Skeletal muscle tissue (tissue), 4 donors: ENCODE data around the gene GUCD1. TPM values are rescaled to one million over a fixed set of nuclear protein-coding genes. Genes with fewer than 3 reads are reported as not detected.
A peak's percentile ranks its signal among the peaks of the same experiment; 100 is the strongest.

Source experiments
- H3K27ac ChIP-seq: one replicate; pipeline ENCODE4 v1.7.0; 2013; ENCODE audit warnings: mild to moderate bottlenecking, low read depth, low read length, inconsistent platforms
- H3K27me3 ChIP-seq, 3 donors: one replicate each; pipeline ENCODE4 v1.7.0; 2013; ENCODE audit warnings: low read length in 3 of 3; ENCODE audit not compliant: control insufficient read depth in 3 of 3, insufficient read depth in 3 of 3
- H3K36me3 ChIP-seq, 3 donors: one replicate each; pipeline ENCODE4 v1.7.0; 2013; ENCODE audit warnings: low read length in 3 of 3; ENCODE audit not compliant: control insufficient read depth in 3 of 3, insufficient read depth in 3 of 3
- H3K4me1 ChIP-seq, 3 donors: one replicate each; pipeline ENCODE4 v1.7.0; 2013; ENCODE audit warnings: low read length in 3 of 3, mild to moderate bottlenecking in 3 of 3; ENCODE audit not compliant: control insufficient read depth in 3 of 3, insufficient read depth in 3 of 3
- H3K4me3 ChIP-seq, 3 donors: one replicate each; pipeline ENCODE4 v1.7.0; 2013; ENCODE audit warnings: low read length in 3 of 3
- H3K9ac ChIP-seq, 3 donors: one replicate each; pipeline ENCODE4 v1.7.0; 2013; ENCODE audit warnings: low read length in 3 of 3, mild to moderate bottlenecking in 3 of 3, moderate library complexity in 2 of 3, low read depth in 1 of 3
- H3K9me3 ChIP-seq, 3 donors: one replicate each; pipeline ENCODE4 v1.7.0; 2013; ENCODE audit warnings: low read length in 3 of 3; ENCODE audit not compliant: control insufficient read depth in 3 of 3
- total RNA-seq: library from RNA; depleted of rRNA; stranded (reverse); fragments of >200 nt; gene quantifications from one replicate; pipeline ENCODE4 v1.2.3, GENCODE V29; 2014
- donor health status: Osteomylitis.

Gene GUCD1
- total RNA-seq, 1 donor from 2014 or later = 64.7 TPM

DNA sequence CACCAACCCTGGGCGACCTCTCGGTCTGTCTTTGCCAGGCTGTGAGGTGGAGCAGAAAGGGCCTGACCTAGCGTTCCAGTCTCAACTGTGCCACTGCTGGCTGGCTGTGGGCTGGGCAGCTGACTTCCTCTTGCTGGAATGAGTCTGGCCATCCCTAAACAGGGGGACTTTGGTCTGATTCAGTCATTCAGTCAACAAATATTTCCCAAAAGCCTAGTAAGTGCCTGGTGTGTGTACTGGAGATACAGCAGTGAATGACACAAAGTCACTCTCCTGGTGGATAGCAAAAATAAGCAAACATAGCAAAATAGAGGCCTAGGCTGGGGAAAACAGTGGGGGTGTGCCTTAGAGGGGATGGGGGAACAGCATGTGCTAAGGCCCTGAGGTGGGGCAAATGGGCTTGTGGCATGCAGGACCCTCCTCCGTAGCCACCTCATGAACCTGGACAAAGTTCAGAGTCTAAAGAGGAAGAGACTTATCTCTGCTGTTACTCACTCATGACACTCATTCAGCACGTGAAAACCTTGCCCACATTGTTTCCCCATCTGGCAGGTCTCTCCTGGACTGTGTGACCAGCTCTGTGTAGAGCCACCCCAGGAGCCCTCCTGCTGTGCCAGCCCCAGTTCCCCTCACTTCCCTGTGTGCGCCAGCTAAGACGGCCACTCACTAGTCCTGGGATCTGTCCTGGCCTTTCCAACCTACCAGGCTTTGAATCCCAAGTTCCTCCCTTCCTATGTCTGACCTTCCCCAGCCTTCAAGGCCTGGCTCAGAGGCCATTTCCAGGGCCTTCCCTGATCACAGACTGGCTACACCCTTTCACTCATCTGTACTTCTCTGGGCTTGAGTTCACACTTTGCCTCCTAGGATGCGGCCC lies 4.7 kb downstream of the GUCD1 start:
- Histone ChIP-seq H3K27ac (no peak overlapping the region), H3K36me3 (peaks cover 33 to 36% (median 35%) of the 10 kb centered on the region in 3 donors), H3K4me3 (no peak overlapping the region), H3K9me3 (no peaks in the 10 kb centered on the region), H3K9ac (peak overlapping the region in 2 of 3 donors; percentile 7 to 45), H3K4me1 (peaks cover 42 to 60% (median 50%) of the 10 kb centered on the region in 3 donors), H3K27me3 (no peaks in the 10 kb centered on the region)

DNA sequence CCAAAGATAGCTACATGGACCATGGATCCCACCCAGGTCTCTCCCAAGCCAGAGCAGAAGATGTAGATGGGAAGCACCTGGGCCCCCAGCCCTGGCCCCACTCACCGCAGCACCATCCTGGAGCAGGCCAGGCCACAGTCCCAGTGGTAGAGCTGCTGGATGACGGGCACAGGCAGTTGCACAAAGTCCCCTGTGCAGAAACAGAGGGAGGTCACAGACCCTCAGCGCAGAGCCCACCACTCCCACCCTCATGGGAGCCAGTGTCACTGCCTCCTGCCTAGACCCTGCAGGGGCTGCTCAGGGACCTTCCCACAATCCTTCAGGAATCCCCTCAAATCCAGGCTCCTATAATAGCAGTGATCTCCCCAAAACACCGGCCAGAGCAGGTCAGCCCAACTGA lies 6.1 kb downstream of the GUCD1 start:
- Histone ChIP-seq H3K9ac (peak overlapping the region in 1 of 3 donors; percentile 16), H3K36me3 (peaks cover 37 to 45% (median 42%) of the 10 kb centered on the region in 3 donors), H3K4me1 (peaks cover 51 to 66% (median 58%) of the 10 kb centered on the region in 3 donors), H3K27me3 (no peaks in the 10 kb centered on the region), H3K27ac (no peak overlapping the region), H3K4me3 (no peak overlapping the region), H3K9me3 (no peaks in the 10 kb centered on the region)

DNA sequence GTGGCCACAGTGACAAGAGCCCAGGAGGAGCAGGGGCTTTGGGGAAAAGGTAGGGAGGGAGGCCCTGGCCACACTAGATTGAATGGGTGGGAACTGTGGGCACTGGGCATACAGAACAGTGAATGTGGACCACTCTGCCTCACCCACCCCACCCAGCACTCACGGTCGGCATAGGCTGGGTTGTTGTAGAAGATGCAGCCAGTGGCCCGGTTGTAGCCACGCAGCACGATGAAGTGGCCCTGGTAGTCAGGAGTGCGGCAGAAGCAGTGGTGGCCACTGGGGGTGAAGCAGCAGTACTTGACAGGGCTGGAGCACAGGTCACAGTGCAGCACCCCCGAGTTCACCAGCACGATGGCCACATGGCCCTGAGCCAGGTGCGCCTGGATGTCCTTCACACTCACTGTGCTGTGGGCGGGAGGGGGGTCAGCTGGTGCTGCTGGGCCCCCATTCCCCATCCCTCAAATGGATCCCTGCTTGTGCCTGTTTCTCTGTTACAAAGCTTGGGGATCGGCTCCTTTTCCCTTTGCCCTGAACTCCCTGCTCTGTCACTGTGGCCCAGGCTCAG lies 11.2 kb downstream of the GUCD1 start:
- peaks cover 53 to 66% (median 58%) of the 10 kb centered on the region in 3 donors for H3K4me1 ChIP-seq
- H3K4me3 ChIP-seq = no peak overlapping the region
- H3K27ac ChIP-seq = no peak overlapping the region
- peaks cover 62 to 67% (median 67%) of the 10 kb centered on the region in 3 donors for H3K36me3 ChIP-seq
- peak overlapping the region in 1 of 3 donors; percentile 50 for H3K9ac ChIP-seq
- no peaks in the 10 kb centered on the region for H3K27me3 ChIP-seq
- no peaks in the 10 kb centered on the region for H3K9me3 ChIP-seq

DNA sequence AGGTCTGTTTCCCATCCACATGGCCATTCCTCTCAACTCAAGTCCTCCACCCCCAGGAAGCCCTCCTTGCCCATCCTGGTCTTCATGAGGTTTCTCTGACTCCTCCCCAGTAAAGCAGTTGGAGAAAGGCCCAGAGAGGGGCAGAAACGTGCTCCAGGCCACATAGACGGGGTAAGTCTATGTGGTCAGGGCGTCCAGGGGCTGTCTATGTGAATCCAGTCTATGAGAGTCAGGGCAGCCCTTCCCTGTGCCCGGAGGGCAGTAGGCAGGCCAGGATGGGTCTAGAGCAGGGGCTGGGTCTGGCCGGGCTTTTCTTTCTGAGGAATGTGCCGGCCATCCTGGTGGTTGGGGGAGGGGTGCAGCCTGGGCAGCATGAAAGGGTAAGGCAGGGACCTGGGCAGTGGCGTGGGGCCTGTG lies 11.7 kb downstream of the GUCD1 start:
- H3K4me3 ChIP-seq = no peak overlapping the region
- H3K36me3 ChIP-seq = peaks cover 56 to 62% (median 61%) of the 10 kb centered on the region in 3 donors
- H3K9ac ChIP-seq = peak overlapping the region in 1 of 3 donors; percentile 8
- no peaks in the 10 kb centered on the region for H3K9me3 ChIP-seq
- H3K27ac ChIP-seq = peak overlapping the region; percentile 20
- H3K27me3 ChIP-seq = no peaks in the 10 kb centered on the region
- peaks cover 53 to 62% (median 58%) of the 10 kb centered on the region in 3 donors for H3K4me1 ChIP-seq

DNA sequence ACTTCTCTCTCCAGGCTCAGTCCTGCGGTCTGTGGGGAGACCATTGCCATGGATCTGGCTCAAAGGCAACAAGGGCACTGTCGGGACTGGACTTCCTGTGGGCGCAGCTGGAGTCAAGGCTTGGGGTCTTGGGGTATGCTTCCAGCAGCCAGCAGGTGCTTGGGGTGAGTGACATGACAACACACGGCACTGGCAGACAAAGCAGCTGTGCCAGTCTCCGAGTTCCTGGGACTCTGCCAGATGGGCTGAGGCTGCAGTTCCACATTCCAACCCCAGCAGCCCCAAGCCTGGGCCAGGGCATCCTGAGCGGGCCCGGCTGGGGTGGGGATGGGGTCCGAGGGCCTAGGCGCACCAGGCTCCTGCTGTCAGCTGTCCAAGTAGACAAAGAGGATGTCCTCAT lies 12.3 kb downstream of the GUCD1 start:
- Histone ChIP-seq H3K27ac (peak overlapping the region; percentile 20), H3K9ac (peak overlapping the region in 2 of 3 donors; percentile 43 to 62), H3K36me3 (peaks cover 54 to 58% (median 58%) of the 10 kb centered on the region in 3 donors), H3K4me3 (no peak overlapping the region), H3K4me1 (peaks cover 53 to 62% (median 58%) of the 10 kb centered on the region in 3 donors), H3K9me3 (no peaks in the 10 kb centered on the region), H3K27me3 (no peaks in the 10 kb centered on the region)

DNA sequence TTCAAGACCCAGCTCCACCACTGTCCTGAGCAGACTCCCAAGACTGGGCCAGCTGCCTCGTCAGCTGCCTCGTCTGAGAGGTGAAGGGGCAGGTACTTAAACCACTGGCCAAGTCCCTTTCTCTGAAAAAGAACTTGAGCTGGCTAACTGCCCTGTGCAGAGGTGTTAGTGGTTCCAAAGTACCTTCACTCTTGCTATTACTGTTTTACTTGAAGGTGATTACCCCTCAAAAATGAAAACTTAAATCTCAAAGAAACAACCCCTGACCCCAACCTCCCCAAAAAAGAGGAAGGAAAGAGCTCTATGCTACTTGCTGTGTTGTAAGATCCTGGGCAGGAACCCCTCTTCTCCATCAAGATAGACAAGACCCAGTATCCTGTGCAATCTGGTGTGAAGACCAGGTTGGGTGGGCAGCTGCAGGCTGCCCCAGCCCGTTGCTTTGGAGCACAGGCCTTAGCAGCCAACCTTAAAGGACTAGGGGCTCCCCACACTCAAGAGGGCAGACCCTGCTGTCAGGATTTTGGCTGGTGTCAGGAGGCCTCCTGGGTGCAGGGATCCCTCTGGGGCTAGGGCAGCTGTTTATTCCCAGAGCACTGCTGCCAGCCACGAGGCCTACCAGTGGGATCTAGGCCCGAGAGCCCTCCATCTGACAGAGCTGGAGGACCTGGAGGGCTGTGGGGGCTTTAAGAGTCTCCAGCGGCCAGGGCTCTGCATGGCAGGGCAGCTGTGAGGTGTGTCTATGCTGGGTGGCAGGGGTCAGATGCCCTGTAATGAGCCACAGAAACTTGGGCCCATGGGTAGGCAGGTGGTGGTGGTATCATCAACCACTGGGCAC lies 13.0 kb downstream of the GUCD1 start:
- no peak overlapping the region for H3K4me3 ChIP-seq
- H3K36me3 ChIP-seq = peaks cover 48 to 53% (median 50%) of the 10 kb centered on the region in 3 donors
- peak overlapping the region; percentile 10 to 62 (median 51) for H3K9ac ChIP-seq
- no peak overlapping the region for H3K27ac ChIP-seq
- no peaks in the 10 kb centered on the region for H3K27me3 ChIP-seq
- peaks cover 53 to 62% (median 58%) of the 10 kb centered on the region in 3 donors for H3K4me1 ChIP-seq
- H3K9me3 ChIP-seq = no peaks in the 10 kb centered on the region

DNA sequence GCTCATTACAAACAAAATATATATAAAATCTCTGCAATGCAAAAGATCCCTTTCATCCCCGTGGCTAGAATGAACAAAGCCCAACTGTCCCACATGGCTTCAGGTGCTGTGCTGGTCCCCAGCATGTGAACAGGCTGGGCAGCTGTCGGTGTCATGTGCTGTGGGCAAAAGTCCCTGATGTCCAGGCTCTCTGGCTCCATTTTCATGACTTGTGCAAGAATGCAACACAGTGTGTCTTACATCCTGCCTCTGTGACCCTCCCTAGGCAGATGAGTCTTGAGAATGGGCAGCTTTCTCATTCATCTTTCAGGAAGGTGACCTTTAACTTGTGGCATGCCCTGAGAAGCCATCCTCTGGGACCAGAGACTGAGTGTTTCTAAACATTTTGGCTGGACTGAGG lies 14.5 kb downstream of the GUCD1 start:
- H3K27me3 ChIP-seq = no peaks in the 10 kb centered on the region
- peaks cover 53 to 64% (median 58%) of the 10 kb centered on the region in 3 donors for H3K4me1 ChIP-seq
- peak overlapping the region in 1 of 3 donors; percentile 11 for H3K9ac ChIP-seq
- peaks cover 40 to 45% (median 42%) of the 10 kb centered on the region in 3 donors for H3K36me3 ChIP-seq
- no peaks in the 10 kb centered on the region for H3K9me3 ChIP-seq
- H3K27ac ChIP-seq = peak overlapping the region; percentile 48
- H3K4me3 ChIP-seq = peak overlapping the region in 1 of 3 donors; percentile 2

DNA sequence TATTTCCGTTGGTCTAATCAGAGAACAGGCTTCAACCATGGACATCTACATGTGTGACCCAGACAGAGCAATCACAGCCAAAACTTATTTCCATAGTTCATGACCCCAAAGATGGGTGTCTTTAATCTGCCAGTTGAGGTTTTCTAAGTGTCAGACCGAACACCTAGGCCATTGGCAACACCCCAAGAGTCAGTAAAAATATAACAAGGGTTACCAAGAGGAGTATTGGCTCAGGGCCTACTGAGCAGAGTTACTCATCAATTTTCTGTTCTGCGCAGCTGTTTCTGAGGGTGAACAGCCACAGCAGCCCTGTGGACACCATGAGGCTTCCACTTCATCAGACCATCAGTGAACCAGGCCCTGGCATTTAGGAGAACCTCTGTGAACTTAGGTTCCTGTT lies 18.8 kb downstream of the GUCD1 start:
- H3K9ac ChIP-seq = no peak overlapping the region
- no peaks in the 10 kb centered on the region for H3K9me3 ChIP-seq
- peaks cover 12 to 15% (median 14%) of the 10 kb centered on the region in 3 donors for H3K36me3 ChIP-seq
- no peak overlapping the region for H3K4me3 ChIP-seq
- no peaks in the 10 kb centered on the region for H3K27me3 ChIP-seq
- H3K4me1 ChIP-seq = peaks cover 13 to 20% (median 17%) of the 10 kb centered on the region in 3 donors
- no peak overlapping the region for H3K27ac ChIP-seq

DNA sequence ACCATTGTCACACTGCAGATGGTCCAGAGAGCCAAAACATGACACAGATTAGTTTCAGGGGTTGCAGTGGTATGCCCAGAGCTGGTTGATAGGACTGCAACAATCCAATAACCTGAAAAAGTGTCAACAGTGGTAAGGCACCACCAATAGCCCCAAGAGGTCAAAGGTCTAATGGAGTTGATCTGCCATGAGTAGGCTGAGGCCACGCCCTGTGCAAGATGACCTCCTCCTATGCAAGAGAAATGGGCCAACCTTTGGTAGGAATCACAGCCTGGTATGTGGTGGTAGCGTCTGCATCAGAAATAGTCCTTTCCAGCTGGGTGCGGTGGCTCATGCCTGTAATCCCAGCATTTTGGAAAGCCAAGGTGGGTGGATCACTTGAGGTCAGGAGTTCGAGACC lies 19.6 kb downstream of the GUCD1 start:
- Histone ChIP-seq H3K4me3 (no peak overlapping the region), H3K36me3 (peaks cover 6 to 8% (median 8%) of the 10 kb centered on the region in 3 donors), H3K9ac (no peak overlapping the region), H3K9me3 (no peaks in the 10 kb centered on the region), H3K4me1 (peaks cover 6 to 13% (median 9%) of the 10 kb centered on the region in 3 donors), H3K27ac (no peak overlapping the region), H3K27me3 (no peaks in the 10 kb centered on the region)
